Stimulated activated CD8-positive, alpha-beta memory T cell treated with anti-CD3 and anti-CD28 coated beads, Interleukin-15, amount 100 ng/mL, for 24 hours (primary cell): Measurements from ENCODE around the gene PRDM12.
"Not testable (repeated sequence)": the region's sequence is repeated elsewhere in the genome, so short reads cannot be mapped to it uniquely, and the experiment has no call there.

Source experiments
- DNase-seq: peaks from one replicate; pipeline ENCODE4 v3.0.0-alpha.2; 2020; ENCODE audit warnings: low read depth

PRDM12 gene

DNA sequence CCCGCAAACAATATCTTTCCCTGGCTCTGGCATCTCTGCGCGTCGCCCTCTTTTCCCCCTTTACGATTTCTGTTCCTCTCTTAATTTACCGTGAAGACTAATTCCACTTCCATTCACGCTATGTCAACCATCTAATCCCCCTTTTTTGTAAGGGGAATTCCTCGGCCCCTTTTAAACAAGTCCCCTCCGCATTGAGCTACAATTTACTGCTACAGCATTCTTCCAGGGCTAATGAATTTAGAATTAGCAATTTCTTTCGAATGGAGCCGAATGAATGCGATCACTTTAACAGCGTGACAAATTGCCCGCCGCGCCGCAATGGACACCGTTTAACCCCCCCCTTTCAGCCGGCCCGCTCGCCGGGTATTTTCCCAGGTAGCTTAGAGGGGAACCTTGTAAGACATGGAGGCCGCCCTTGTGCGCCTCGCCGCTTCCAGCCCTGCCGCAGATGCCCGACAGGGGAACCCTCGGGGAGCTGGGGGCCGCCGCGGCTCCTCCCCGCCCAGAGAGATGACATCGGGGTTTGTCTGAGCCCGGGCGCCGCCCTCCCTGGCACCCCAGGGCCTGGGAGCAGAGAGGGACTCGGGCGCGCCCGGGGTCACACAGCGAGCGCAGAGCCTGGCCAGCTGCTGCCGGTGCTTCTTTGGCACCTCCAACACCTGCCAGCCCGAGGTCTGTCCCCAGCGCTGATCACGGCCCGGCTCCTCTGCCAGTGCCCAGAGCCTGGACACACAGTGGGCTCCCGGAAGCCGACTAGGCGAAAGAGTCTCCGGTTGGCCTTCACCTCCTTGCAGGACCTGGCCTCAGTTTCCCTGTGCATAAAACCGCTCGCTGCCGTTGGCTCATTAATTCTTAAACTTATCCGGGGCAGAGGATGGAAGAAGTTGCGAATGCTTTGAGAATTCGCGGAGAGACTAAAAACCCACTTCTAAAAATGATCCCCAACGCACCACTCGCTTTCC is 1.3 kb downstream of the PRDM12 start:
- DNase-seq = no peak

DNA sequence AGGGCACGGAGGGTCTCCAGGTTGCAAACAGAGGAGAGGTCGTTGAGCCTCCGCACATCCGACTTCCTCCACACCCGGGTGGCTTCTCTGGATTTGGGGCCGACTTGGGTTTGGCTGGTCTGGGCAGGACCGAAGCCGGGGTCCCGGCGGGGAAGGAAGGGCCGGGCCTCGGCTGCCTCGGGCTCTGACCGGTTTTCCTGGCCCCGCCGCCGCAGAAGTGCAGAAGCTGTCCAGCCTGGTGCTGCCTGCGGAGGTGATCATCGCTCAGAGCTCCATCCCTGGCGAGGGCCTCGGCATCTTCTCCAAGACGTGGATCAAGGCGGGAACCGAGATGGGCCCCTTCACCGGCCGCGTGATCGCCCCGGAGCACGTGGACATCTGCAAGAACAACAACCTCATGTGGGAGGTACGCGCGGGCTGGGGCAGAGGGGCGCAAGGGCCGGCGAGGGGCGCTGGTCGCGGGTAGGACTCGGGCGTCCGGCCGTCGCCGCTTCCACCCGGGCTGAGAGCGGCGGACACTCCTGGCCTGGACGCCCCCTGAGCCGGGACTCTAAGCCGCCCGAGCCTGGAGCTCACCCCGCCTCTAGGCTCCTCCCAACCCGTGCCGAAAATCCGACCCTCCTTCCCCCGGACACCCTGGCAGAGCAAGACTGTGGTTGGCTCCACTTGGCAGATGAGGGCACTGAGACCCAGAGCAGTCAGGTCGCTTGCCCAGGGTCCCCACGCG is 2.2 kb downstream of the PRDM12 start:
- no peak for DNase-seq

DNA sequence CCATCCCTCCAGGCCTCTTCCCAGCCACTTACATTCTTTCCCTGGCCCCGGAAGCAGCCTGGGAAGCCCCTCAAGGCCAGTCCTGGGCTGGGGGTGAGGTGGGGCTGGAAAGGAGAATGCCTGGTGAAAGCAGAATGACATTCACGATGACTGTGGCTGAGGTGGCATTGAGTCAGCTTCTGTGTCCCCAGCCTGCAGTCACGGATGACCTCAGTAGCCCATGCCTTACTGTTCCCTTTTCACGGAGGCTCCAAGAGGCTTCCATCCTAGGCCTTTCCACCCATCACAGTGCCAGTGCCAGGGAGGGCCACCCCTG is 2.7 kb downstream of the PRDM12 start:
- no peak for DNase-seq

DNA sequence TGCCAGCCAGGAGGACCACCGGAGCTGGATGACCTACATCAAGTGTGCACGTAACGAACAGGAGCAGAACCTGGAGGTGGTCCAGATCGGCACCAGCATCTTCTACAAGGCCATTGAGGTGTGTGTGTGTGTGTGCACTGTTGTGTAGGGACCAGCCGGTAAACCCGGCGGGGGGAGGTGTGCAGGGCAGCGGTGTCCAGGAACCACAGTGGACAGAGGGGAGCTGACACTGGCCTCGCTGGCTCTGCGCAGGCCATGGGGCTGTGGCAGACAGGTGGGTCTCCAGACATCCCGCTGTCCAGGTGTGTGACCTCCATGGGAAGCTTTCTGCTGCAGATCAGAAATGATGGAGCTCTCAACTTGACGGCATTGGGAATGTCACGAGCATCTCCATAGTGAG is 3.8 kb downstream of the PRDM12 start:
- DNase-seq = no peak

DNA sequence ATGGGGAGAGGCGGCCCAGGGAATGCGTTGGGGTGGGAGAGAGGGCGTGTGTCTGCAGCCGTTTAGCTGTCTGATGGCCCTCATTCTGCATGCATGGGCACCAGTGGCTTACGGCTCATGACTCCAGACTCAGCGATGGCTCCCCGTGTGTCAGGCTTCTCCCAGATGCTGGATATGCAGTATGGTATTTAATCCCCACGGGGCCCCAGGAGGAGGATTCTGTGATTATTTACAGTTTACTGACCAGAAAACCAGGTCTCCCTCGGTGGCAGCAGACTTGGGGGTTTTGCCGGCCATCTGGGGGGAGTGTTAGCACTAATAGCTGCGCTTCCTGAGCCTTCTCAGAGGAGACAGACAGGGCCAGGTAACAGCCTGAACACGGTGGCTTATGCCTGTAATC is 4.3 kb downstream of the PRDM12 start:
- no peak for DNase-seq

DNA sequence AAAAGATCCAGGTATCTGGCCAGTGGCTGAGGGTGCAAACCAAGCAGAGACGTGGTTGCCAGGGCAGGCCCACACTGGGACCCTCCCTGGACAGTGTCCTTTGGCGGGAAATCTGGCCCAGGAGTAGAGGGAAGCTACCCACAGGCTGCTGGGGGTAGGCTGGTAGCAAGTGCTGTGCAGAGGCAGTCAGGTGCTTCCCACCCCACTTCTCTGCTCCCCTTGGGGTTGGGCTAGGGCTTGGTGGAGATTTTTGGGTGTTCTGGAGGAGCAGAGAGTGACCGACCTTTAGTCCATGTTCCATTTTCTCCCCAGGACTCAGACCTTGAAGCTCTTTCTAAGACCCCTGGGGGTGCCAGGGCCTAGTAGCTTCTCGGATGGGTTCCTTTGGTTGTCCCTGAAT is 5.6 kb downstream of the PRDM12 start:
- no peak for DNase-seq

DNA sequence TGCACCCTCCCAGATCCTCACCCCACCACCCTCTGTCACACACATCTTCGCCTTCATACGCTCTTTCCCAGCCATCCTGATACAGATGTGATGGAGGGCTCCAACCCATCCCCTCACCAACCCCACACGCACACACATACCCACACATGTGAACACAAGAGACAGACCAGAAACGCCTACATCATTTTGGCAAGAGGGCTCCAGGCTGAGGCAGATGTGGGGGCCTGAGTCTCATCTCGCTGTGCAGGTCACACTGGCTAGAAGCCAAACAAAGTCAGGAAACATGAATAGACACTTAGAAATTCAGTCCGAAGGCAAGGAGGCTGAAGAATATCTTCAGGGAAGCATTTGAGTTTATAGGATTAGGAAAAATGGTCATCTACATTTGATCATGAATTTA is 6.2 kb downstream of the PRDM12 start:
- DNase-seq = no peak

DNA sequence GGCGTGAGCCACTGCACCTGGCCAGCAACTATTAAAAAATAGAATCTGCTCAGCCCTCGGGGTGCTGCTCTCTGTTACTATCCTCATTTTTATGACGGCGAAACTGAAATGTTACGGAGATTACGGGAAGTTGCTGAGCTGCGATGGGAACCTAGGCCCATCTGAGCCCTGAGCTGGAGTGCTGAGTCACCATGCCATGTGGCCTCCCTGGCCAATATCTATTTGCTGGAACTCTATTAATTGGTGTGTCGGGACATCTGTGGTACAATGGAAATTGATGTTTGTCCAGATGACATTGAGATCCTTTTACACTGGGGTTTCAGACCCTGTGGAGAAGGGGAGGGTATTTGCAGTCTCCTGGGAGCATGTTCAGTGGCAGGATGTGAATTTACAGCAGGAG is 8.1 kb downstream of the PRDM12 start:
- no peak for DNase-seq

DNA sequence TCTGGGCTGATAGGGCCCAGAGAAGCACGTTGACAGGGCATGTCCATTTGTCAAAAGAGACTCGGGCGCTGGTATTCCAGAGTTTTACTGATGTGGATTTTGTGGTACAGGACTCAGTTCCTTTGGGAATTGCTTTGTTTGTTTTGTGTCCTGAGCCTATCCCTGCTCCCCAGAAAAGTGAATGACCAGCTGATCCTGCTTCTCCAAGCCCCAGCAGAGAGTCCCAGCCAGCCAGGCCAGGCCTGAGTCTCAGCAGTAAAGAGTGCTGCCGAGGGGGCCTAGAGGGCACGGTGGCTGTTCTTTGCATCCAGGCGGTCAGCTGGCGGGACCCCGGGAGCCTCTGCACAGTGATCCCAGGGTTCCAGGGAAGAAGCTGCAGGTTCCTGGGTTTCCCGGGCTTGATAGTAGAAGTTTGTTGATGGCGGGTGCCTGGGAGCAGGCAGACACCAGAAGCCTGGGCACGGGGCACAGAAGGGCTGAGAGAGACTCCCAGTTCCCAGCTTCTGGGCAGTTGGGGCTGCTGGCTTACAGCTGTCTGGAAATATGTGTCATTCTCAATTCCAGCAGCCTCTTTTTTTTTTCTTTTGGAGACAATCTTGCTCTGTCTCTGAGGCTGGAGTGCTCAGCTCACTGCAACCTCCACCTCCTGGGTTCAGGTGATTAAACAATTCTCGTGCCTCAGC is 8.7 kb downstream of the PRDM12 start:
- no peak for DNase-seq

DNA sequence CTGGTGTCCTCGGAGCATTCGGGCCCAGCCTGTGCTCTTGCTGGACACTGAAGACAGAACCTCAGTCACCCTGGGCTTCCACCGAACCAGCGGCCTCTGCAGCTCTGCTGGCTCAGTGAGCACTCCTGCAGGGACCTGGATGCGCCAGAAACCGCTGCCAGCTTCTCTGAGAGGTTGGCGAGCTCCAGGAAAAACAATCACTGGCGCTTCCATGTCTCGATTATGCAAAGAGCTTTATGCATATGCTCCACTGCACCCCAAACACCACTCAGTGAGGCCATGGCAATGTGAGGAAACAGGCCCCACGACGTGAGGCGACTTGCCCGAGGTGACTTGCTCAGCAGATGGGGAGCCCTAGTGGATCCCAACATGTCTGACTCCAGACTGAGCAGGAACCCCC is 11.0 kb downstream of the PRDM12 start:
- no peak for DNase-seq

DNA sequence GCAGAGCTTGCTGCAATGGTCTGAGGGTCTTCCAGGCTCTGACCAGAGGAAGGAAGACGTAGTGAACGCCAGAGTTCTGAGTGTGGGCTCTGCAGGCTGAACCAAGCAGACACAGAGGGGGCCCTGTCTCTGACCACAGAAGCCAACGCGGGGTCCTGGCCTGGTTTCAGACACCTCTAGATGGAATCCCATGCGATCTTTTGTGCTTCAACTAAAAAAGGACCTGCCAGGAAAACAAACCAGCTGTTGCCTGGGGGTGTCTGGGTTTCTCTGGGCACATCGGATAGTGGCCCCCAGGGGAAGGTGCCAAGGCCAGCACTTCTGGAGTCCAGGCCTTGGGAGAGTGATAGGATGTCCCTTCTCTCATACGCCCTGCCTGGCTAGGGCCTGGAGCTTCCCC is 12.9 kb downstream of the PRDM12 start:
- no peak for DNase-seq

DNA sequence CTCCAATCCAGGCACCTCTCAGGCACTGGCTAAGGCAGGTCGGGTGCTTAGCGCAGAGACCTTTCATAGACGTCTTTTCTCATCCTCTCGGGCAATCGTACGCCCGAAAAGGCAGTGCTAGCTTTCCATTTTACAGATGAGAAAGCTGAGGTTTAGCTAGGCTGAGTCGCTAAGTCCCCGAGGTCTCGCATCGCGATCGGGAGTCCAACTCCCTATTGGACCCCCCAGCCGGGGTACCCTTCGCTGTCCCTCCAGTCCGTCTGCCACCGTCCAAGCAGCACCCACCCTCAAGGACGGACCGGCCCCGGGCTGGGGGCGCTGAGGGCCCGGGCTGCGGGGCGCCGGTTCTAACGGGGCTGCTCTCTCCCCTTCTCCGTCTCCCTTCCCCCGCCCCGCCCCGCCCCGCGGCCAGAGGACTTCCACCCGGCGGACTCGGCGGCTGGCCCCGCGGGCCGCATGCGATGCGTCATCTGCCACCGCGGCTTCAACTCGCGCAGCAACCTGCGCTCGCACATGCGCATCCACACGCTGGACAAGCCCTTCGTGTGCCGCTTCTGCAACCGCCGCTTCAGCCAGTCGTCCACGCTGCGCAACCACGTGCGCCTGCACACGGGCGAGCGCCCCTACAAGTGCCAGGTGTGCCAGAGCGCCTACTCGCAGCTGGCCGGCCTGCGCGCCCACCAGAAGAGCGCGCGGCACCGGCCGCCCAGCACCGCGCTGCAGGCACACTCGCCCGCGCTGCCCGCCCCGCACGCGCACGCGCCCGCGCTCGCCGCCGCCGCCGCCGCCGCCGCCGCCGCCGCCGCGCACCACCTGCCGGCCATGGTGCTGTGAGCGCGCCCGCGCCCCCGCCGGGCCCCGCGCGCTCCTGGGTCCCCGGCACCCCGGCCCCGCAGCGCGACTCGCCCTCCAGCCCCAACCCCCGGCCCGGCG is 16.7 kb downstream of the PRDM12 start:
- DNase-seq = peak; percentile 33

DNA sequence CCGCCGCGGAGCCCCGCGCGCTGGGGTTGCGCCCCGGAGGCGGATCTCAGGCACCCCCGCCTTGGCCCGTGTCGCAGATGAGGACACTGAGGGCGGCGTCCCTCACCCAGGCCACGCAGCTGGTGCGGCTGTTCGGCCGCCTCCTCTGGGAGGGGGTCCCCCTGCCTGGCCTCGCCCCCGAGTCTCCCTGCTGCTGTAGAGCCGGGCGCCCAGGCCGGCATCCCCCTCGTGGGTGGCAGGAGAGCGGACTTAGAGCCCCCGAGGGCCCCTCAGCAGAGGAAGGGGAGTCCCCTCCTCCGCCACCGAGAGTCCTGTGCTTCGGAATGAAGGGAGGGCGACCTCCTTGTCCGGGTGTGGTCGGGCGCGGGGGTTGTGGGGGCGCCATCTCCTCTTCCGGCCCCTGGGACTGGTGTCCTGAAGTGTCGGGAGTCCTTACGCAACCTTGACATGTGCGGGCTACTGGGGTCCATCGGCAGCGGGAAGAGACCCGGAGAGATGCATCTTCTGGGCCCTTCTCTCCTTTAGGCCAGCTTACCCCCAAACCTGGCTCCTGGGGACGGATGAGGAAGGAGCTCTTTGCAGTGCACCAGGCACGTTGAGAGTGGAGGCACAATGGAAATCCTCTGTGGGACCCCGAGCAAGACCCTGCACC is 17.5 kb downstream of the PRDM12 start:
- no peak for DNase-seq

DNA sequence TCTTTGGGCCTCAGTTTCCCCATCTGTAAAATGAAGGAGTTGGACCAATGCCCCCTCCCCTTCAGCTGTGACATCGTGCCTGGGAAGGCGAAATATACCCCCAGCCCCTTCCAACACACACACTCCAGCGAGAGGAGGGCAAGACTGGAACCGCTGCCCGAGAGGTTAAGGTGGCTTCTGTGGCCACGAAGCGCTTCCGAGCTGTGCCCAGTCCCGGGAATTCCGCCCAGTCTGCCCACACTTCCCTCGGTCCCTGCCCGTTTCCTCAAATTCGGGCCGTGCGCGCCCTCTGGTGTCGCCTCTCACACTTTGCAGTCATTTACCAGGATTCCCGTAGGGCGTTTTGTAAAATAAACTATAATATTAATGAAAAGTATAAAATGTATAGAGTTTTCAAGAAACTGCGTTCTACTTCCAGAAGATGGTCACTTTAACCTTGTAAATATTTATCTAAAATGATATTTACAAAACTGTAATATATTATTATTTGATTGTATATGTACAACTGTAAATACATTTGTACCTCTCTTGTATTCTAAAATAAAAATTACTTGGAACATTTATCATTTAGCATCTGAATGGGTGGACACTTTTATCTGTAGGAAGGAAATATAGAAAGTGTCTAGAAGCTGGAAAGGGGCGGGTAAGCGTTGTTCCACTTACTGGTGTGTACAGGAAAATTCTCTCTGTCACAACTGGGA is 18.2 kb downstream of the PRDM12 start:
- no peak for DNase-seq

DNA sequence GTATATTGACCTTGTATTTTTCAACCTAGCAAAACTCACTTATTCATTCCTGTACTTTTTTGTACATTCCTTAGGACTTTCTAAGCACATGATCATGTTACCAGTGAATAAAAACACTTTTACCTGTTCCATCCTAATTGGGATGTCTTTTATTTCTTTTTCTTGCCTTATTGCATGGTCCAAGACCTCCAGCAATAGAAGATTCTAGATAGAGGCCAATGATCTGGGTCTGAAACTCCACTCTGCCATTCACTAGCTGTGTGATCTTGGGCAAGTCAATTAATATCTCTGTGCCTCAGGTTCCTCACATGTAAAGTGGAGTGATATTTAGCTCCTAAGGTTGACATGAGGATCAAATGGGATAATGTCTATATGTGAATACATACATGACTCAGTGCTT is 20.7 kb downstream of the PRDM12 start:
- DNase-seq = no peak

DNA sequence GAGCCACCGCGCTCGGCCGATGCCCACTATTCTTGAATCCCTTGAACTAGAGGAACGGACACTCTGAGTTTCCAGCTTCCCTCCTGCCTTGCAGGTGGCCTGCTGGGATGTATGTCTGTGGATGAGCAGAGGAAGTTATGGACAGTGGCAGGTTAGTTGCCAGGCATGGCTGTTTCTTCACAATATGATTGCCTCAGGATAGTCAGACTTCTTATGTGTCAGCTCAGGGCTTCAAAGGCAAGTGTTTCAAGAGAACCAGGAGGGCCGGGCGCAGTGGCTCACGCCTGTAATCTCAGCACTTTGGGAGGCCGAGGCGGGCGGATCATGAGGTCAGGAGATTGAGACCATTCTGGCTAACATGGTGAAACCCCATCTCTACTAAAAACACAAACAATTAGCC is 21.6 kb downstream of the PRDM12 start:
- DNase-seq = not testable (repeated sequence)

DNA sequence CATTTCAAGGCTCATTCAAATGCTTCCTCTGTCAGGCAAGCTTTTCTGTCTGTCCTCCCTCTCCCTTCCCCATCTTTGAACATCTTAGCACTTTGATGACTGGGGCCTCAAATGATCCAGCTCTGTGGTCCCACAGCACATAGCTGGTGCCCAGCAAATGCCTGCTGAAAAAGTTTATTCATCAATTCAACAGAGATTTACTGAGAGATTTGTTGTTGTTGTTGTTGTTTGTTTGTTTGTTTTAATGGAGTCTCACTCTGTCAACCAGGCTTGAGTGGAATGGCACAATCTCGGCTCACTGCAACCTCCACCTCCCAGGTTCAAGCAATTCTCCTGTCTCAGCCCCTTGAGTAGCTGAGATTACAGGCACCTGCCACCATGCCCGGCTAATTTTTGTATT is 23.2 kb downstream of the PRDM12 start:
- DNase-seq = no peak

DNA sequence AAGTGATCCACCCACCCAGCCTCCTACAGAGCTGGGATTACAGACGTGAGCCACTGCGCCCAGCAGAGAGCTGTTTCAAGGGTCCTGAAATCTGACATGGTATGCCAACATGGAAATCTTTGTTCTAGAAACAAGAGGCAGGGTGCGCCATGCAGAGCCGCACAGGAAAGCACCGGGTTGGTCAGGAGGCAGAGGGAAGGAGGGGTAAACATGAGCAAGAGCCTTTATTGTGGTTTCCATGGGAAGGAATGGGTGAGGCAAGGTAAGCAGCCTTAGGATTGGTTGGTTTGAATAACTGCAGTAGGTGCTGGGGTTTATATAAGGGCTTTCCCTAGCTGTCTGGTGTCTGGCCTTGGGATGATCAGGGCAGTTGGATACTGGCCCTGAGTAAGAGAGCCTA is 23.7 kb downstream of the PRDM12 start:
- no peak for DNase-seq

DNA sequence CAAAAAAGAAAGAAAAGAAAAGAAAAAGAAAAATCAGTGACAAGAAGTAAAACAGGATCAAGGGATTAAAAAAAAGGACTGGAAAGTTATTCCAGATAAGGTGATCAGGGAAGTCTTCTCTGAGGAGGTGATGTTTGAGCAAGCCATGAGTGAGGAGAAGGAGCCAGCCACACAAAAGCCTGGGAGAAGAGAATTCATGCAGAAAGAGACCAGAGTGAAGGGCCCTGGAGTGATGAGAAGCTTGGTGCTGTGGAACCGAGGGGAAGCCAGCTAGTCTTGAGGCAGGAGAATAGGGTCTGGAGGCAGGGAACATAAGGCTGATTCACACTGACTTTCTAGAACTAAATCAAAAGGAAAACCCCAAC is 25.2 kb downstream of the PRDM12 start:
- no peak for DNase-seq

DNA sequence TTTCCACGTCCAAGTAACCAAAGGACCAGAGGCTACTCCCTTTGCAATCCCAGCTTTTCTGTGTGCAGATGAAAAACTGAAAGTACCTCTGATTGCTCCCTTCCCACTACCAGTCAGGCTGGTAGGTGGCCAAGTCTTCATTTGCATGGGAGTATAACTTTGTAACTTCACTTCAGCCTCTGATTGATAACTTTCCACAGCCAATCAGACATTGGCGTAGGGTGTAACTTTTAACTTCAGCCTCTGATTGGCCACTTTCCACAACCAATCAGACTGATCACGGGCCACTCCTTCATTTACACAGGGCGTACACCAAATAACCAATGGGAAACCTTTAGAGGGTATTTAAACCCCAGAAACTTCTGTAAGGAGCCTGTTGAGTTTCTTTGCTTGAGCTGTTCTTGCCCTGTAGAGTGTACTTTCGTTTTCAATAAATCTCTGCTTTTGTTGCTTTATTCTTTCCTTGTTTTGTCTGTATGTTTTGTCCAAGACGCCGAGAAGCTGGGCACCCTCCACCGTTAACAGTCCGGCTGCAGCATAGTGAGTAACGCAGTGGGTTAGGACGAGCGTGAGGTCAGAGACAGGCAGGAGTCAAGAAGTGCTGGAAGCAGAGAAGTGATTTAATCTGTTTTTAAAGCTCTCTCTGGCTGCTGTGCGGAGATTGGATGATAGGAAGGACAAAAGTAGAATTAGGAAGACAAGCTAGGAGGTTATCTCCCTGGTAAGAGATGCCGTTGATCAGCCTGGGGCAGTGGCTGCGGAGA is 25.7 kb downstream of the PRDM12 start:
- no peak for DNase-seq
